ENCODE data around the gene HPGDS. TPM values are rescaled to one million over a fixed set of nuclear protein-coding genes. Genes with fewer than 3 reads are reported as not detected.

HPGDS gene
- total and polyA plus RNA-seq, 2 of the 13 experiments (the other 11 are each of a cell fraction or from before 2014, with no cell fraction given) = not detected

DNA sequence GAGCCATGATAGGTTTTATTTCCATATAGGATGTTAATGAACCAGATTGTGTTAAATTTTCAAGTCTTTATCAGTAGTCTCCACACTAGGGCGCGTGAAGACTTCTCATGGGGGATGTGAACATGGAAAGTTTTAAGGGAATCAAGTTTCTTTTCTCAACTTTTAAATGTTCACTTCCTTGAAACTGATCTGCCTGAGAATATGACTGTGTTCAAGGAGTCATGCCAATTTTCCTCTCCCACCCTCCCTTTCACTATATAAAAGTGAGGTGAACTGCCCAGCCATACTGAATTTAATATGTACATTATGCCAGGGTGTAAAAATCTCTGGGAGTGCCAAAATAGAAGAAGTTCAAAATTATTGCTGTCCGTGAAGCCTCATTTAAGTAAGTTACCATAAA lies 30.4 kb upstream of the HPGDS start (continued):
- TF ChIP-seq, protein P1, sequence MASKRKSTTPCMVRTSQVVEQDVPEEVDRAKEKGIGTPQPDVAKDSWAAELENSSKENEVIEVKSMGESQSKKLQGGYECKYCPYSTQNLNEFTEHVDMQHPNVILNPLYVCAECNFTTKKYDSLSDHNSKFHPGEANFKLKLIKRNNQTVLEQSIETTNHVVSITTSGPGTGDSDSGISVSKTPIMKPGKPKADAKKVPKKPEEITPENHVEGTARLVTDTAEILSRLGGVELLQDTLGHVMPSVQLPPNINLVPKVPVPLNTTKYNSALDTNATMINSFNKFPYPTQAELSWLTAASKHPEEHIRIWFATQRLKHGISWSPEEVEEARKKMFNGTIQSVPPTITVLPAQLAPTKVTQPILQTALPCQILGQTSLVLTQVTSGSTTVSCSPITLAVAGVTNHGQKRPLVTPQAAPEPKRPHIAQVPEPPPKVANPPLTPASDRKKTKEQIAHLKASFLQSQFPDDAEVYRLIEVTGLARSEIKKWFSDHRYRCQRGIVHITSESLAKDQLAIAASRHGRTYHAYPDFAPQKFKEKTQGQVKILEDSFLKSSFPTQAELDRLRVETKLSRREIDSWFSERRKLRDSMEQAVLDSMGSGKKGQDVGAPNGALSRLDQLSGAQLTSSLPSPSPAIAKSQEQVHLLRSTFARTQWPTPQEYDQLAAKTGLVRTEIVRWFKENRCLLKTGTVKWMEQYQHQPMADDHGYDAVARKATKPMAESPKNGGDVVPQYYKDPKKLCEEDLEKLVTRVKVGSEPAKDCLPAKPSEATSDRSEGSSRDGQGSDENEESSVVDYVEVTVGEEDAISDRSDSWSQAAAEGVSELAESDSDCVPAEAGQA (IDR thresholded peaks at IDR 0.05; ENCODE audit: low read depth) = no peak
- TF ChIP-seq, protein P1 (CRISPR knock-in tag; IDR thresholded peaks at IDR 0.05; ENCODE audit: borderline replicate concordance) = no peak
- TF ChIP-seq, protein P2, sequence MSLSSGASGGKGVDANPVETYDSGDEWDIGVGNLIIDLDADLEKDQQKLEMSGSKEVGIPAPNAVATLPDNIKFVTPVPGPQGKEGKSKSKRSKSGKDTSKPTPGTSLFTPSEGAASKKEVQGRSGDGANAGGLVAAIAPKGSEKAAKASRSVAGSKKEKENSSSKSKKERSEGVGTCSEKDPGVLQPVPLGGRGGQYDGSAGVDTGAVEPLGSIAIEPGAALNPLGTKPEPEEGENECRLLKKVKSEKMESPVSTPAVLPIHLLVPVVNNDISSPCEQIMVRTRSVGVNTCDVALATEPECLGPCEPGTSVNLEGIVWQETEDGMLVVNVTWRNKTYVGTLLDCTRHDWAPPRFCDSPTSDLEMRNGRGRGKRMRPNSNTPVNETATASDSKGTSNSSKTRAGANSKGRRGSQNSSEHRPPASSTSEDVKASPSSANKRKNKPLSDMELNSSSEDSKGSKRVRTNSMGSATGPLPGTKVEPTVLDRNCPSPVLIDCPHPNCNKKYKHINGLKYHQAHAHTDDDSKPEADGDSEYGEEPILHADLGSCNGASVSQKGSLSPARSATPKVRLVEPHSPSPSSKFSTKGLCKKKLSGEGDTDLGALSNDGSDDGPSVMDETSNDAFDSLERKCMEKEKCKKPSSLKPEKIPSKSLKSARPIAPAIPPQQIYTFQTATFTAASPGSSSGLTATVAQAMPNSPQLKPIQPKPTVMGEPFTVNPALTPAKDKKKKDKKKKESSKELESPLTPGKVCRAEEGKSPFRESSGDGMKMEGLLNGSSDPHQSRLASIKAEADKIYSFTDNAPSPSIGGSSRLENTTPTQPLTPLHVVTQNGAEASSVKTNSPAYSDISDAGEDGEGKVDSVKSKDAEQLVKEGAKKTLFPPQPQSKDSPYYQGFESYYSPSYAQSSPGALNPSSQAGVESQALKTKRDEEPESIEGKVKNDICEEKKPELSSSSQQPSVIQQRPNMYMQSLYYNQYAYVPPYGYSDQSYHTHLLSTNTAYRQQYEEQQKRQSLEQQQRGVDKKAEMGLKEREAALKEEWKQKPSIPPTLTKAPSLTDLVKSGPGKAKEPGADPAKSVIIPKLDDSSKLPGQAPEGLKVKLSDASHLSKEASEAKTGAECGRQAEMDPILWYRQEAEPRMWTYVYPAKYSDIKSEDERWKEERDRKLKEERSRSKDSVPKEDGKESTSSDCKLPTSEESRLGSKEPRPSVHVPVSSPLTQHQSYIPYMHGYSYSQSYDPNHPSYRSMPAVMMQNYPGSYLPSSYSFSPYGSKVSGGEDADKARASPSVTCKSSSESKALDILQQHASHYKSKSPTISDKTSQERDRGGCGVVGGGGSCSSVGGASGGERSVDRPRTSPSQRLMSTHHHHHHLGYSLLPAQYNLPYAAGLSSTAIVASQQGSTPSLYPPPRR (CRISPR knock-in tag; IDR thresholded peaks at IDR 0.05; ENCODE audit: borderline replicate concordance) = no peak
- TF ChIP-seq, protein P3, sequence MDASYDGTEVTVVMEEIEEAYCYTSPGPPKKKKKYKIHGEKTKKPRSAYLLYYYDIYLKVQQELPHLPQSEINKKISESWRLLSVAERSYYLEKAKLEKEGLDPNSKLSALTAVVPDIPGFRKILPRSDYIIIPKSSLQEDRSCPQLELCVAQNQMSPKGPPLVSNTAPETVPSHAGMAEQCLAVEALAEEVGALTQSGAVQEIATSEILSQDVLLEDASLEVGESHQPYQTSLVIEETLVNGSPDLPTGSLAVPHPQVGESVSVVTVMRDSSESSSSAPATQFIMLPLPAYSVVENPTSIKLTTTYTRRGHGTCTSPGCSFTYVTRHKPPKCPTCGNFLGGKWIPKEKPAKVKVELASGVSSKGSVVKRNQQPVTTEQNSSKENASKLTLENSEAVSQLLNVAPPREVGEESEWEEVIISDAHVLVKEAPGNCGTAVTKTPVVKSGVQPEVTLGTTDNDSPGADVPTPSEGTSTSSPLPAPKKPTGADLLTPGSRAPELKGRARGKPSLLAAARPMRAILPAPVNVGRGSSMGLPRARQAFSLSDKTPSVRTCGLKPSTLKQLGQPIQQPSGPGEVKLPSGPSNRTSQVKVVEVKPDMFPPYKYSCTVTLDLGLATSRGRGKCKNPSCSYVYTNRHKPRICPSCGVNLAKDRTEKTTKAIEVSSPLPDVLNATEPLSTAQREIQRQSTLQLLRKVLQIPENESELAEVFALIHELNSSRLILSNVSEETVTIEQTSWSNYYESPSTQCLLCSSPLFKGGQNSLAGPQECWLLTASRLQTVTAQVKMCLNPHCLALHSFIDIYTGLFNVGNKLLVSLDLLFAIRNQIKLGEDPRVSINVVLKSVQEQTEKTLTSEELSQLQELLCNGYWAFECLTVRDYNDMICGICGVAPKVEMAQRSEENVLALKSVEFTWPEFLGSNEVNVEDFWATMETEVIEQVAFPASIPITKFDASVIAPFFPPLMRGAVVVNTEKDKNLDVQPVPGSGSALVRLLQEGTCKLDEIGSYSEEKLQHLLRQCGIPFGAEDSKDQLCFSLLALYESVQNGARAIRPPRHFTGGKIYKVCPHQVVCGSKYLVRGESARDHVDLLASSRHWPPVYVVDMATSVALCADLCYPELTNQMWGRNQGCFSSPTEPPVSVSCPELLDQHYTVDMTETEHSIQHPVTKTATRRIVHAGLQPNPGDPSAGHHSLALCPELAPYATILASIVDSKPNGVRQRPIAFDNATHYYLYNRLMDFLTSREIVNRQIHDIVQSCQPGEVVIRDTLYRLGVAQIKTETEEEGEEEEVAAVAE (CRISPR knock-in tag; IDR thresholded peaks at IDR 0.05; ENCODE audit: borderline replicate concordance) = no peak
- TF ChIP-seq ZNF207 (IDR thresholded peaks at IDR 0.05; ENCODE audit: borderline replicate concordance) (no peak), ZNF879 (CRISPR knock-in tag; IDR thresholded peaks at IDR 0.05) (no peak), AGO2 (optimal IDR thresholded peaks at IDR 0.05; ENCODE audit: low read depth, low read length) (no peak), EHMT2 (IDR thresholded peaks at IDR 0.05; ENCODE audit: borderline replicate concordance, low read depth, low read length) (no peak), ZBTB7B (CRISPR knock-in tag; IDR thresholded peaks at IDR 0.05) (no peak), NR0B2 (CRISPR knock-in tag; IDR thresholded peaks at IDR 0.05) (no peak), ZNF441 (CRISPR knock-in tag; IDR thresholded peaks at IDR 0.05; ENCODE audit: borderline replicate concordance) (no peak), SPEN (CRISPR knock-in tag; IDR thresholded peaks at IDR 0.05; ENCODE audit: low read depth) (no peak), ZNF558 (CRISPR knock-in tag; IDR thresholded peaks at IDR 0.05; ENCODE audit: borderline replicate concordance) (no peak), ZNF121 (CRISPR knock-in tag; IDR thresholded peaks at IDR 0.05) (no peak), MYNN (CRISPR knock-in tag; IDR thresholded peaks at IDR 0.05; ENCODE audit: low read depth) (no peak)

All from HepG2 (cell line).